GM23338 (cell line): ENCODE measurements around the gene STK11IP. TPM values are rescaled to one million over a fixed set of nuclear protein-coding genes. Genes with fewer than 3 reads are reported as not detected.

ENCODE experiments used
- ATAC-seq: fragments of 200-7000 bp; cut with Tn5 transposase; 3 replicates; pipeline ENCODE4 v1.9.1; 2020
- DNase-seq: peaks from one replicate; pipeline ENCODE4 v3.0.0-alpha.2; 2015; ENCODE audit warnings: low spot score
- H2AFZ ChIP-seq: fragments of 200-600 bp; sonication (generic); 2 replicates; pipeline ENCODE4 v1.8.0; 2016; ENCODE audit warnings: antibody characterized with exemption, mild to moderate bottlenecking, moderate library complexity
- H3F3A ChIP-seq: fragments of 200-600 bp; sonication (generic); replicated peaks from 2 replicates; pipeline ENCODE4 v1.8.0; 2017; ENCODE audit warnings: antibody characterized with exemption, mixed run types, low read depth
- H3K27ac ChIP-seq: fragments of 200-600 bp; sonication (generic); 2 replicates; pipeline ENCODE4 v1.6.1; 2016; ENCODE audit warnings: low read depth
- H3K27me3 ChIP-seq: fragments of 200-600 bp; sonication (generic); 2 replicates; pipeline ENCODE4 v1.8.0; 2016; ENCODE audit warnings: mild to moderate bottlenecking, mixed run types, moderate library complexity; ENCODE audit not compliant: insufficient read depth
- H3K36me3 ChIP-seq: fragments of 200-600 bp; sonication (generic); 2 replicates; pipeline ENCODE4 v1.8.0; 2016; ENCODE audit warnings: mild to moderate bottlenecking; ENCODE audit not compliant: insufficient read depth
- H3K4me1 ChIP-seq: fragments of 200-600 bp; sonication (generic); 2 replicates; pipeline ENCODE4 v1.8.0; 2016; ENCODE audit warnings: mild to moderate bottlenecking, moderate library complexity; ENCODE audit not compliant: insufficient read depth
- H3K4me2 ChIP-seq: fragments of 200-600 bp; sonication (generic); 2 replicates; pipeline ENCODE4 v1.7.1; 2017; ENCODE audit warnings: mixed run types
- H3K4me3 ChIP-seq: fragments of 200-600 bp; sonication (generic); 2 replicates; pipeline ENCODE4 v1.6.1; 2016; ENCODE audit warnings: mixed run types
- H3K79me2 ChIP-seq: fragments of 200-600 bp; sonication (generic); replicated peaks from 2 replicates; pipeline ENCODE4 v1.8.0; 2017; ENCODE audit warnings: mild to moderate bottlenecking; ENCODE audit not compliant: insufficient read depth
- H3K9me2 ChIP-seq: fragments of 200-600 bp; sonication (generic); 2 replicates; pipeline ENCODE4 v1.8.0; 2017; ENCODE audit not compliant: insufficient read depth
- H4K20me1 ChIP-seq: fragments of 200-600 bp; sonication (generic); replicated peaks from 2 replicates; pipeline ENCODE4 v1.8.0; 2017; ENCODE audit warnings: mild to moderate bottlenecking; ENCODE audit not compliant: insufficient read depth
- H3K27ac Mint-ChIP-seq: 2 replicates; pipeline ENCODE4 v1.8.0; 2020; ENCODE audit warnings: inconsistent platforms, mild to moderate bottlenecking, moderate library complexity, mixed read lengths
- H3K27me3 Mint-ChIP-seq: 3 replicates; pipeline ENCODE4 v1.8.0; 2022; ENCODE audit warnings: low read depth, mild to moderate bottlenecking, moderate library complexity, mixed read lengths, inconsistent platforms; ENCODE audit not compliant: insufficient read depth, poor library complexity
- H3K36me3 Mint-ChIP-seq: 3 replicates; pipeline ENCODE4 v1.8.0; 2021; ENCODE audit warnings: low read depth, mild to moderate bottlenecking, inconsistent platforms, moderate library complexity, mixed read lengths
- H3K4me1 Mint-ChIP-seq: 3 replicates; pipeline ENCODE4 v1.8.0; 2020; ENCODE audit warnings: mild to moderate bottlenecking, inconsistent platforms, mixed read lengths
- H3K4me3 Mint-ChIP-seq: 3 replicates; pipeline ENCODE4 v1.8.0; 2021; ENCODE audit warnings: moderate library complexity, mild to moderate bottlenecking, inconsistent platforms, mixed read lengths
- H3K9me3 Mint-ChIP-seq: 3 replicates; pipeline ENCODE4 v1.8.0; 2020; ENCODE audit warnings: moderate library complexity, mild to moderate bottlenecking, inconsistent platforms, mixed read lengths
- CTCF ChIP-seq, 2 experiments: fragments of 200-600 bp in 1 of 2; sonication (generic) in 1 of 2; conservative IDR thresholded peaks; 2 replicates each; pipeline versions ENCODE4 v1.5.1 to v1.6.1; 2016 to 2017; ENCODE audit warnings: antibody characterized with exemption in 2 of 2, low read depth in 2 of 2, mild to moderate bottlenecking in 2 of 2, moderate library complexity in 1 of 2
- ETS1 ChIP-seq: IDR thresholded peaks from 2 replicates; pipeline ENCODE4 v1.6.1; 2016; ENCODE audit warnings: antibody characterized with exemption
- EZH2 ChIP-seq: fragments of 200-600 bp; sonication (generic); IDR thresholded peaks from one replicate; pipeline ENCODE4 v1.8.0; 2017; ENCODE audit warnings: antibody characterized with exemption, mild to moderate bottlenecking, low read depth; ENCODE audit not compliant: unreplicated experiment
- POLR2AphosphoS5 ChIP-seq: IDR thresholded peaks from 2 replicates; pipeline ENCODE4 v1.6.1; 2016; ENCODE audit warnings: antibody characterized with exemption, low read depth
- REST ChIP-seq: IDR thresholded peaks from one replicate; pipeline ENCODE4 v1.6.1; 2018; ENCODE audit warnings: antibody characterized with exemption; ENCODE audit not compliant: unreplicated experiment
- STAT1 ChIP-seq: IDR thresholded peaks from one replicate; pipeline ENCODE4 v1.6.1; 2016; ENCODE audit warnings: antibody characterized with exemption; ENCODE audit not compliant: unreplicated experiment
- ZNF331 ChIP-seq: fragments of 250-450 bp; sonication (Bioruptor Pico); IDR thresholded peaks from 2 replicates; pipeline ENCODE4 v1.5.0; 2020; ENCODE audit warnings: low read depth, mild to moderate bottlenecking, moderate library complexity
- polyA plus RNA-seq: library from polyadenylated mRNA; unstranded; fragments of >200 nt; fragmentation: Nextera tagmentation; extraction: Ambion mirVana; gene quantifications from 2 replicates; pipeline ENCODE4 v1.2.1, GENCODE V29; 2016
- total RNA-seq: library from RNA; depleted of rRNA; stranded (reverse); fragments of >200 nt; shearing (Covaris generic); gene quantifications from 2 replicates; pipeline ENCODE4 v1.2.3, GENCODE V29; 2014

STK11IP gene
- total and polyA plus RNA-seq, 2 experiments from 2014 or later = 16.6 to 28.1 TPM

- H3K4me3 ChIP-seq = peak overlapping the region; percentile 57
- peak overlapping the region; percentile 89 for H3K27ac ChIP-seq
- Mint-ChIP-seq H3K4me3 (peak overlapping the region; percentile 96), H3K27me3 (peaks cover 2% of the 10 kb centered on the region), H3K9me3 (no peaks in the 10 kb centered on the region; the same call in 2 of the 3 replicates), H3K27ac (peak overlapping the region; percentile 99), H3K4me1 (peaks cover 27% of the 10 kb centered on the region), H3K36me3 (peaks cover 3% of the 10 kb centered on the region; the same call in 2 of the 3 replicates)
- H3K9me2 ChIP-seq = no peaks in the 10 kb centered on the region
- no peak overlapping the region for H2AFZ ChIP-seq
- ATAC-seq (no peak), DNase-seq (no peak)
- H3K4me2 ChIP-seq = peak overlapping the region; percentile 81
- peaks cover 9% of the 10 kb centered on the region; the same call in 1 of the 2 replicates for H3K79me2 ChIP-seq
- no peaks in the 10 kb centered on the region; the same call in 1 of the 2 replicates for H3F3A ChIP-seq
- H4K20me1 ChIP-seq = no peaks in the 10 kb centered on the region
- H3K27me3 ChIP-seq = no peaks in the 10 kb centered on the region
- 0 out of 2 replicates have a peak, but pooled peaks have one; percentile 4 for TF ChIP-seq POLR2AphosphoS5
- TF ChIP-seq CTCF (conservative IDR thresholded peaks at IDR 0.05; ENCODE audit: low read depth in 2 of 2) = no peak
- no peak for TF ChIP-seq REST
- peaks cover 26% of the 10 kb centered on the region for H3K4me1 ChIP-seq
- no peaks in the 10 kb centered on the region for H3K36me3 ChIP-seq
These were observed 836 bp downstream of the STK11IP start for GRCh38 chr2:219598308-219599078.

GRCh38 chr2:219603771-219604170 is 6.1 kb downstream of the STK11IP start:
- no peak overlapping the region for H3K27ac Mint-ChIP-seq
- Histone ChIP-seq H3K4me3 (no peak overlapping the region), H3K79me2 (peaks cover 8% of the 10 kb centered on the region; the same call in 1 of the 2 replicates), H3K9me2 (no peaks in the 10 kb centered on the region), H3K4me1 (peaks cover 2% of the 10 kb centered on the region; the same call in 1 of the 2 replicates), H3K27ac (no peak overlapping the region), H3F3A (no peaks in the 10 kb centered on the region), H3K36me3 (no peaks in the 10 kb centered on the region), H4K20me1 (no peaks in the 10 kb centered on the region), H2AFZ (no peak overlapping the region), H3K4me2 (no peak overlapping the region), H3K27me3 (no peaks in the 10 kb centered on the region)
- H3K9me3 Mint-ChIP-seq = no peaks in the 10 kb centered on the region
- peaks cover 14% of the 10 kb centered on the region for H3K27me3 Mint-ChIP-seq
- H3K4me3 Mint-ChIP-seq = no peak overlapping the region
- no peak for ATAC-seq
- peaks cover 24% of the 10 kb centered on the region; the same call in 2 of the 3 replicates for H3K36me3 Mint-ChIP-seq
- DNase-seq = no peak
- H3K4me1 Mint-ChIP-seq = peaks cover 5% of the 10 kb centered on the region; the same call in 2 of the 3 replicates
- TF ChIP-seq STAT1 (no peak), ETS1 (no peak), POLR2AphosphoS5 (no peak), ZNF331 (CRISPR knock-in tag) (no peak), EZH2 (no peak)
